ENCODE data around the gene MYO5B.
"Not testable (repeated sequence)": the region's sequence is repeated elsewhere in the genome, so short reads cannot be mapped to it uniquely, and the experiment has no call there.

Gene MYO5B

DNA sequence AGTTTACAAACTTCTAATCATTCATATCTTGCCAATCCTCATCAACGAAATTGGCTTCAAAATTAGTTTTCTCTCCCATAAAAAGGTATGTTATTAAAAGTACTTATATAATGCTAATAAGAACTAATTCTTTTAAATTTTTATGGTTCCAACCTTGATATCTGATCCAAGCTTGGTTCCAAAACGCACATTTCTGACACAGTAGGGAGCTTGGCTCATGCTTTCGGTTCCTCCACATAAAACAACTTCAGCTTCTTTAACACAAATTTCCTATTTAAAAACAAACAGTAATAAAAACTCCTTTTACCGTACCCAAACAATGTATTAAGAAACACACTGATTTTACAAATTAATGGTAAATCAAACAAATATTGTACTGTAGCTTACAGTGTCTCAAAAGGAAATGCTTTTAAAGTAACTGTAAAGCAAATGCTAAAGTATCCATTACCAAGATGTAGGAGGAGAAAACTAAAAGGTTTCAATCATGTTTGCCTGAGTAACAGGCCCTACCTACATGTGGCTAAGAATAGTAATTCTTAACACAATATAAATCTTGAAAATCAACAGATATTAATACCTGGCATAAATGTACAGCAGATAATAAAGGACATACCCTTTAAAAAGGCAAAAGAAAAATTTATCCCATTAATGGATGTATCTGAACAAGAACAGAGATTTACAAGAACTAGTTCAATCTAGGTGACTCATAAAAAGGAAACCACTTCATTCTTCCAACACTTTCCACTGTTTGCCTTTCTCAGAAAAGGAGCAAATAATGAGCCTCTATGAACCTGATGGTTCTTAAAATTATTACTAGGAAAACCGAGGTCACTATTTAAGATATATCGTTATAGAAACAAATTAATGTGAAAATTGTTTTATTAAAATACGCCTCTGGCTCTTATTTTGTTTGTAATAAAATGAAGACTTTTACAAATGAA is 399.1 kb downstream of the MYO5B start:
- DNase-seq (ENCODE audit: low read depth) = no peak

DNA sequence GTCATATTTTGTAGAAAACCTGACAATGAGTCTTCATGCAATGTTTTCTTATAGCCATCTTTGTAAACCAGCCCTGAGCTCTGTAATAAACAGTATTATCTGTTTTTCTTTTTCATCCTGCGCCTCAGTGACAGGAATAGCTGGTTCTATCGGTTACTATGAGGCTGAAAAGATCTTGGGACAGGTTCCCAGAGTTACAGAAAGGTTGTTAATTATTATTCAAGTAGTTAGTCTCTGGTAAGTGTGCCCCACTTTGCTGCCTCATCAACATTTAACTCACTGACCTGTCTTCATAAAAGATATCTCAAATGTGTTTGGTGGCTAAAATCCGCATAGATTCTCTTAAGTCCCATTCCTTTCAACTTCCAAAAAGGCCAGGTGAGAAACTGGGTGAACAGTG is 400.2 kb downstream of the MYO5B start:
- no peak for DNase-seq (ENCODE audit: low read depth)

DNA sequence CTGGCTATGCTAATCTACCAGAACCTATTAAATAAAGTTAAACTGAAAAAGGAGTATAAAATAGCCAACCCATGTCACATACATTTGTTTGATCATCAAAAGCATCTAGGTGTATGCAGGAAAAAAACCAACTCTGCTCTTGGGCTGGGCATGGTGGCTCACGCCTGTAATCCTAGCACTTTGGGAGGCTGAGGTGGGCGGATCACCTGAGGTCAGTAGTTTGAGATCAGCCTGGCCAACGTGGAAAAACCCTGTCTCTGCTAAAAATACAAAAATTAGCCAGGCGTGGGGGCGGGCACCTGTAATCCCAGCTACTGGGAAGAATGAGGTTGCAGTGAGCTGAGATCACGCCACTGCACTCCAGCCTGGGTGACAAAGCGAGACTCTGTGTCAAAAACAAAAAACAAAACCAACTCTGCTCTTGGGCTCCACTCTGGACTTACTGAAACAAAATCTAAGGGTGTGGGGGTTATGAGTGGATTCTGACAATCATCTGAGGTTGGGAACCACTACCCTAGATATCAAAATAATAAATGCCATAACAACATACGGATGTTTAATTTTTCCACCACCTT is 405.3 kb downstream of the MYO5B start:
- DNase-seq (ENCODE audit: low read depth) = not testable (repeated sequence)

DNA sequence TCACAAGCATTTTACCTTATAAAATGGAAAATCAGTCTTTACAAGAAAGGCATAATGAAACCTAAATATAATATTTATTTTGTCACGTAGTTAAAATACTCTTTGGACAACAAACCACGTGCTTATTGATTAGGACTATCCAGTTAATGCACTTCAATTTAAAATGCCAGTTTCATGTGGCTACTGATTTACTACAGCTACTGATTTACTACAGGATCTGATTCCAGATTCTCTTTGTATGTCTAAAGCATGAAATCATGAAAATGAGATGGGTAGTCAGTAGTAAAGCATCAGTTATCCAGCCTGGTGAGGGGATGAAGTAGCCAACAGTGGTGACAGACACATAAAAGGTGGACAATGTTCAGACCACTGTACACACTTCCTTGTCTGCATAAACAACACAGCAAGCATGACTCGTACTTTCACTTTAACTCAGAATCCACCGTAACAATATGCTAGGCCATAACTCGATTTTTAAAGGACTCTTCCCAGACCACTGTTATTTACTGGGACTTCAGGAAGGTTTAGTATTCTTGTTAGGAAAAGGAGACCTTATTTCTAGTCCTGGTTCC is 406.5 kb downstream of the MYO5B start:
- no peak for DNase-seq (ENCODE audit: low read depth)

DNA sequence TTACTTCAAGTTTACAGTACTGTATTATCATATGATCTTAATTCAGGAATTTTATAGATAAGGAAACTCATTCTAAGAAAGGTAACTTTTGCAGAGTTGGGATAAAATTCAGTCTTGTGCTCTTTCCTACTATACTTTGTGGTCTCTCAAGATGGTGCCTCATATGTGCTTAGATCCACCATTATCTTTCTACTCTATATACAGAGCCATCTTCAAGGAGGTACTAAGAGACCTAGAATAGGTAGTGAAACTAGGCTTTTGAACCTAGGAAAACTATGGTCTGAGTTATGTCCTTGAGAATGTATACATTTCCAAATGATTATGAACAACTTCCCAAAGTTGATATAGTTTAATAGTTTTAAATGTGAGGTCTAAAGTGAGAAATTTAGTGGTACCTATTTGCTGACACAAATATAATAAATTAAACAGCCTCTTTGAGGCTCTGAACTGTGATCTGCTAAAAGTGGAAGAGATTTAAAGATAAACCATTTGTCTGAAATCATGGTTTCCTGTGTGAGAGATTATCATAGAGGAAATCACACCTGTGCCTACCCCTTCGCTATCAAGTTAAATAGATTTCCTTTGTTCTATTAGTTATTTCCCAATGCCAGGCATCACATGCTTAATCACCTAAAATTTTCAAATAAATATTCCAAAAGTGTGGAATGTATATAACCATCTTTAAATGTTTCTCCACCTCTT is 408.8 kb downstream of the MYO5B start:
- no peak for DNase-seq (ENCODE audit: low read depth)

DNA sequence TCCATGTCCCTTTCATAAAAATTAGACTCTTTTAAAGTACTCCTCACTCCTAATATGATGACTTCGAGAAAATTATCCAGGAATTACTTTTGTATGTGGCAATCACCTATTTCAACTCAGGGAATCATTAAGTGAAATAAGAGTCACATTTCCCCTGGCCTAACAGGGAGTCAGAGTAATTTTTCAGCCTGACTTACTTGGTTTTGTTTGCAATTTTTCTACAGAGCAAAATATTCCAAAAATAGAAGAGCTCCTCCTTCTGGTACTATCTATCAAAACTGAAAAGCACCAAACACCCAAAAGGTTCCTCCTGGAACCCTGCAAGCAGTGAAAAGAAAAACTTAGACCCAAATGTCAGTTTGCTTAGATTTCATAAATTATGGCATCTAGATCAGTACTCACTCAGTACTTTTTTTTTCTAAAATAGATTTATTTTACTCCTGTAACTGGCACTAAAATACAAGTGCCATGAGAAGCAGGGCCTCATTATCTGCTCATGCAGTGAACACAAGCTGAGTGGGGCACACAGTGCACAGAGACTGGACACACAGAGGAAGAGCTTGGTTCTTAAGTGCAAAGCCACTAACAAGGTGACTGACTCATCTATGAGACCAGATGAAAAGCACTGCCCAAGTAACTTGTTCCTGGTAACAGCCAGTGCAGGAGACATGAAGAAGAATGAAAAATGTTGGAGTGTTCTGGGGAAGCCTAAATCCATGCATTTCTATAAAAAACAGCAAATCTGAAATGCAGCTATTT is 410.3 kb downstream of the MYO5B start:
- DNase-seq (ENCODE audit: low read depth) = no peak

DNA sequence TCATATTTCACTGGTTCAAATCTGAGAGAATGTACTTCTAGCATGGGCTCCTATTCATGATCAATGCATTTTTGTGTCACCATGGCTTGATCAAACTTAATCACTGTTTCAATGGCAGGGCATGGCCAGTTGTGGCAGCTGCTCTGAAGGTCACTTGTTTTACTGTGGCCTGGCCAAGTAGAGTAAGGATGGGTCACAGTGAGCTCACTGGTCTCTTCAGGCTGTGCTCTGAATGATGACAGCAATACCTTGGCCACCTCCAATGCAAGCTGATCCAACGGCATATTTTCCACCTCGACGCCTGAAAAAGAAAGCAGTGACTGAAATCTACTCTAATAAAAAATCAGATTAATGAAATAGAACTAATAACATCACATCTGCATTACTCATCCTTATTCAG is 411.3 kb downstream of the MYO5B start:
- DNase-seq (ENCODE audit: low read depth) = not testable (repeated sequence)

DNA sequence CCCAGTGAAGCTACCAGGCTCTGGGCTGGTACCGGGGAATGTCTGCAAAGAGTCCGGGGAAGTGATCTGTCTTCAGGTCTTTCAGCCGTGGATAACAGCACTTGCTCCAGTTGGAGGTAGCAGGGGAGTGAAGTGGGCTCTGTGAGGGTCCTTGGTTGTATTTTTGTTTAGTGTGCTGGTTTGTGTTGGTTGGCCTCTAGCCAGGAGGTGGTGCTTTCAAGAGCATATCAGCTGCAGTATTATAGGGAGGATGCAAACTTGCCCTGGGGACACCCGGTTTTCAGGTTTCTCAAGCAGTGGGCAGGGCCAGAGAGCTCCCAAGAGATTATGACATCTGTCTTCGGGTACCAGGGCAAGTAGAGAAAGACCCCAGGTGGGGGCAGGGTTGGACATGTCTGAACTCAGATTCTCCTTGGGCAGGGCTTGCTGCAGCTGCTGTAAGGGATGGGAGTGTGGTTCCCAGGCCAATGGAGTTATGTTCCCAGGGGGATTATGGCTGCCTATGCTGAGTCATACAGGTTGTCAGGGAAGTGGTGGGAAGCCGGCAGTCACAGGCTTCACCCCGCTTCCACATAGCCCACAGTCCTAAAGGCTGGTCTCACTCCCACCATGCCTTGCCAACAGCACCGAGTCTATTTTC is 416.0 kb downstream of the MYO5B start:
- DNase-seq (ENCODE audit: low read depth) = no peak

Measured in activated T-helper 9 cell treated with anti-CD3 and anti-CD28 coated beads, Interleukin-2, amount 50 U/mL, for 16 hours (primary cell).